Endodermal cell (in vitro differentiated cells): Measurements from ENCODE around the gene HLTF. TPM values are rescaled to one million over a fixed set of nuclear protein-coding genes. Genes with fewer than 3 reads are reported as not detected.
"Not testable (repeated sequence)": the region's sequence is repeated elsewhere in the genome, so short reads cannot be mapped to it uniquely, and the experiment has no call there.

Experiments
- DNase-seq: peaks from one replicate; pipeline ENCODE4 v3.0.0-alpha.2; 2017
- H3K27ac ChIP-seq: 2 replicates; pipeline ENCODE4 v1.5.1; 2013; ENCODE audit warnings: mild to moderate bottlenecking, low read depth, low read length, moderate library complexity
- H3K27me3 ChIP-seq: 2 replicates; pipeline ENCODE4 v1.6.1; 2013; ENCODE audit warnings: mild to moderate bottlenecking, low read length, moderate library complexity; ENCODE audit not compliant: insufficient read depth, control insufficient read depth, poor library complexity, severe bottlenecking
- H3K36me3 ChIP-seq: 2 replicates; pipeline ENCODE4 v1.7.0; 2013; ENCODE audit warnings: mild to moderate bottlenecking, low read length, moderate library complexity; ENCODE audit not compliant: control insufficient read depth, insufficient read depth
- H3K4me1 ChIP-seq: one replicate; pipeline ENCODE4 v1.7.0; 2013; ENCODE audit warnings: low read length; ENCODE audit not compliant: control insufficient read depth, insufficient read depth
- H3K4me3 ChIP-seq: 2 replicates; pipeline ENCODE4 v1.5.1; 2013; ENCODE audit warnings: mild to moderate bottlenecking, low read length, moderate library complexity
- H3K9ac ChIP-seq: 2 replicates; pipeline ENCODE4 v1.6.1; 2013; ENCODE audit warnings: mild to moderate bottlenecking, low read length, moderate library complexity; ENCODE audit not compliant: poor library complexity, severe bottlenecking; ENCODE audit errors: extremely low read depth
- H3K9me3 ChIP-seq: 2 replicates; pipeline ENCODE4 v1.6.1; 2013; ENCODE audit warnings: mild to moderate bottlenecking, low read length, moderate library complexity; ENCODE audit not compliant: control insufficient read depth
- H3K27ac Mint-ChIP-seq: 2 replicates; pipeline ENCODE4 v1.8.0; 2020; ENCODE audit warnings: mixed read lengths
- H3K27me3 Mint-ChIP-seq: 2 replicates; pipeline ENCODE4 v1.8.0; 2021; ENCODE audit warnings: mild to moderate bottlenecking, mixed read lengths; ENCODE audit not compliant: insufficient read depth
- H3K36me3 Mint-ChIP-seq: 2 replicates; pipeline ENCODE4 v1.8.0; 2020; ENCODE audit warnings: low read depth, mixed read lengths
- H3K4me1 Mint-ChIP-seq: 2 replicates; pipeline ENCODE4 v1.8.0; 2020; ENCODE audit warnings: mixed read lengths
- H3K4me3 Mint-ChIP-seq: 2 replicates; pipeline ENCODE4 v1.8.0; 2020; ENCODE audit warnings: mild to moderate bottlenecking, moderate library complexity, mixed read lengths
- H3K9me3 Mint-ChIP-seq: 2 replicates; pipeline ENCODE4 v1.8.0; 2020; ENCODE audit warnings: mild to moderate bottlenecking, mixed read lengths
- WGBS, 2 experiments: methylation state at CpG; one replicate each; pipeline versions ENCODE4 v1.1.5 to v1.1.7; 2013; ENCODE audit warnings: missing lambda C conversion rate in 2 of 2, mixed read lengths in 1 of 2; ENCODE audit not compliant: insufficient coverage in 1 of 2, insufficient read length in 1 of 2; 5-methylcytosine and 5-hydroxymethylcytosine counted together
- total RNA-seq, 2 donors: library from RNA; stranded (reverse); fragmentation: NEBNext Ultra II Directional in 1 of 2; extraction: Animal tissue kit (Norgen Biotek cat#: 25700) in 1 of 2; gene quantifications; 2 replicates in 1 of 2; 3 replicates in 1 of 2; pipeline ENCODE4 v1.2.1, GENCODE V29; 2021
- TF ChIP-seq, protein P1 (sequence below): fragments of 200-600 bp; sonication (generic); conservative IDR thresholded peaks from 2 replicates; pipeline ENCODE4 v1.5.0; 2021; ENCODE audit warnings: antibody characterized with exemption, mild to moderate bottlenecking

The HLTF gene
- total RNA-seq, 2 donors from 2014 or later = 61.2 to 75.7 TPM

GRCh38 chr3:149104484-149104883, 18.2 kb upstream of the HLTF start:
- Mint-ChIP-seq H3K9me3 (peaks cover 28% of the 10 kb centered on the region), H3K27ac (no peak overlapping the region), H3K4me1 (no peaks in the 10 kb centered on the region), H3K27me3 (no peaks in the 10 kb centered on the region), H3K4me3 (no peak overlapping the region), H3K36me3 (no peaks in the 10 kb centered on the region)
- no peak overlapping the region for H3K9ac ChIP-seq
- DNase-seq = no peak
- 93 to 100% methylated on average over 1 to 3 of the region's 3 CpGs for WGBS, 2 experiments
- H3K4me1 ChIP-seq = no peaks in the 10 kb centered on the region
- no peak overlapping the region for H3K27ac ChIP-seq
- H3K27me3 ChIP-seq = no peaks in the 10 kb centered on the region
- H3K36me3 ChIP-seq = no peaks in the 10 kb centered on the region
- H3K4me3 ChIP-seq = no peak overlapping the region
- TF ChIP-seq, protein P1, sequence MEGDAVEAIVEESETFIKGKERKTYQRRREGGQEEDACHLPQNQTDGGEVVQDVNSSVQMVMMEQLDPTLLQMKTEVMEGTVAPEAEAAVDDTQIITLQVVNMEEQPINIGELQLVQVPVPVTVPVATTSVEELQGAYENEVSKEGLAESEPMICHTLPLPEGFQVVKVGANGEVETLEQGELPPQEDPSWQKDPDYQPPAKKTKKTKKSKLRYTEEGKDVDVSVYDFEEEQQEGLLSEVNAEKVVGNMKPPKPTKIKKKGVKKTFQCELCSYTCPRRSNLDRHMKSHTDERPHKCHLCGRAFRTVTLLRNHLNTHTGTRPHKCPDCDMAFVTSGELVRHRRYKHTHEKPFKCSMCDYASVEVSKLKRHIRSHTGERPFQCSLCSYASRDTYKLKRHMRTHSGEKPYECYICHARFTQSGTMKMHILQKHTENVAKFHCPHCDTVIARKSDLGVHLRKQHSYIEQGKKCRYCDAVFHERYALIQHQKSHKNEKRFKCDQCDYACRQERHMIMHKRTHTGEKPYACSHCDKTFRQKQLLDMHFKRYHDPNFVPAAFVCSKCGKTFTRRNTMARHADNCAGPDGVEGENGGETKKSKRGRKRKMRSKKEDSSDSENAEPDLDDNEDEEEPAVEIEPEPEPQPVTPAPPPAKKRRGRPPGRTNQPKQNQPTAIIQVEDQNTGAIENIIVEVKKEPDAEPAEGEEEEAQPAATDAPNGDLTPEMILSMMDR = no peak
- peaks cover 22% of the 10 kb centered on the region for H3K9me3 ChIP-seq

- Histone ChIP-seq H3K9me3 (peaks cover 20% of the 10 kb centered on the region), H3K27me3 (no peaks in the 10 kb centered on the region), H3K36me3 (no peaks in the 10 kb centered on the region), H3K9ac (no peak overlapping the region), H3K4me3 (no peak overlapping the region), H3K27ac (no peak overlapping the region), H3K4me1 (no peaks in the 10 kb centered on the region)
- TF ChIP-seq, protein P1 = no peak
- WGBS, 2 experiments = 83 to 95% methylated on average over 3 of the region's 3 CpGs
- Mint-ChIP-seq H3K4me3 (no peak overlapping the region), H3K27ac (no peak overlapping the region), H3K36me3 (peaks cover 7% of the 10 kb centered on the region), H3K4me1 (no peaks in the 10 kb centered on the region), H3K9me3 (peaks cover 34% of the 10 kb centered on the region), H3K27me3 (no peaks in the 10 kb centered on the region)
- DNase-seq = no peak
Observed at GRCh38 chr3:149101641-149102040, 15.3 kb upstream of the HLTF start.

- Histone ChIP-seq H3K36me3 (no peaks in the 10 kb centered on the region), H3K27ac (no peak overlapping the region), H3K9ac (no peak overlapping the region), H3K9me3 (peaks cover 17% of the 10 kb centered on the region), H3K4me3 (no peak overlapping the region), H3K4me1 (no peaks in the 10 kb centered on the region), H3K27me3 (no peaks in the 10 kb centered on the region)
- no peak overlapping the region for H3K27ac Mint-ChIP-seq
- peaks cover 29% of the 10 kb centered on the region for H3K9me3 Mint-ChIP-seq
- H3K4me1 Mint-ChIP-seq = no peaks in the 10 kb centered on the region
- TF ChIP-seq, protein P1 = no peak
- 80 to 88% methylated on average over 1 to 4 of the region's 4 CpGs for WGBS, 2 experiments
- no peak for DNase-seq
- H3K4me3 Mint-ChIP-seq = no peak overlapping the region
- no peaks in the 10 kb centered on the region for H3K27me3 Mint-ChIP-seq
- peaks cover 7% of the 10 kb centered on the region for H3K36me3 Mint-ChIP-seq
Observed at GRCh38 chr3:149101154-149101553, 14.8 kb upstream of the HLTF start.

- peaks cover 18% of the 10 kb centered on the region for H3K9me3 Mint-ChIP-seq
- H3K4me1 Mint-ChIP-seq, H3K4me1 ChIP-seq, H3K9me3 ChIP-seq, H3K27ac ChIP-seq, H3K36me3 ChIP-seq, H3K4me3 Mint-ChIP-seq, H3K27me3 ChIP-seq, H3K9ac ChIP-seq, H3K27me3 Mint-ChIP-seq, H3K27ac Mint-ChIP-seq, DNase-seq, H3K36me3 Mint-ChIP-seq, H3K4me3 ChIP-seq: not testable (repeated sequence)
- WGBS, 2 experiments = 98 to 100% methylated on average over 3 to 19 of the region's 19 CpGs
Observed at GRCh38 chr3:149097987-149098386, 11.7 kb upstream of the HLTF start.
